ENCODE results near the gene KCNH2. TPM values are rescaled to one million over a fixed set of nuclear protein-coding genes. Genes with fewer than 3 reads are reported as not detected.

The KCNH2 gene
- total and polyA plus RNA-seq, 2 of the 8 experiments (the other 6 are each of a cell fraction or from before 2014, with no cell fraction given): 8.0 to 15.0 TPM

GRCh38 chr7:150912427-150912826 lies 65.7 kb downstream of the KCNH2 start:
- Histone ChIP-seq H3K9ac (replicated peaks in 1 of 4; ENCODE audit: extremely low read depth in 1 of 4, low read depth in 3 of 4, low read length in 3 of 4) (no peak overlapping the region), H2AFZ (ENCODE audit: low read length) (no peak overlapping the region), H4K8ac (ENCODE audit: extremely low read depth, insufficient read depth, low read length) (no peak overlapping the region), H3K14ac (ENCODE audit: insufficient read length) (no peak overlapping the region), H3K36me3 (ENCODE audit: control insufficient read depth in 2 of 4, insufficient read depth in 4 of 4, low read length in 3 of 4) (no peaks in the 10 kb centered on the region), H3K4me1 (replicated peaks in 1 of 4; ENCODE audit: control insufficient read depth in 3 of 4, insufficient read depth in 4 of 4, low read length in 3 of 4) (peaks cover 0 to 8% (median 0%) of the 10 kb centered on the region in 4 experiments; a peak in 2 of 7 replicates), H3K18ac (ENCODE audit: extremely low read depth, low read length) (no peak overlapping the region), H3K79me2 (ENCODE audit: control insufficient read depth in 1 of 2, insufficient read depth in 2 of 2, low read length in 2 of 2) (no peaks in the 10 kb centered on the region), H2BK15ac (ENCODE audit: low read length) (no peak overlapping the region), H3K23me2 (ENCODE audit: low read depth, low read length) (peaks cover 13% of the 10 kb centered on the region; the same call in 1 of the 2 replicates), H3K4me2 (ENCODE audit: insufficient read depth in 1 of 2, low read depth in 2 of 2, low read length in 2 of 2) (no peak overlapping the region), H2BK20ac (ENCODE audit: low read length) (no peak overlapping the region), H4K20me1 (replicated peaks in 1 of 2; ENCODE audit: control insufficient read depth in 1 of 2, insufficient read depth in 2 of 2, low read length in 2 of 2) (no peaks in the 10 kb centered on the region), H2AK5ac (ENCODE audit: low read depth, low read length) (no peak overlapping the region), H3K27ac (ENCODE audit: low read depth, low read length) (no peak overlapping the region), H3K27me3 (replicated peaks in 1 of 4; ENCODE audit: control insufficient read depth in 3 of 4, extremely low read depth in 1 of 4, insufficient read depth in 3 of 4, low read length in 3 of 4) (no peaks in the 10 kb centered on the region), H3K56ac (replicated peaks; ENCODE audit: insufficient read length, low read depth, low read length) (no peak overlapping the region), H3K4me3 (ENCODE audit: extremely low read depth in 1 of 4, insufficient read depth in 2 of 4, low read depth in 3 of 4, low read length in 4 of 4) (no peak overlapping the region), H3K9me3 (ENCODE audit: insufficient read depth in 2 of 2, low read depth in 1 of 2, low read length in 1 of 2) (no peaks in the 10 kb centered on the region), H3K79me1 (ENCODE audit: low read depth, low read length) (no peaks in the 10 kb centered on the region), H4K5ac (ENCODE audit: insufficient read length, low read depth, low read length) (no peak overlapping the region), H2BK120ac (replicated peaks; ENCODE audit: low read depth, low read length) (no peak overlapping the region), H2BK12ac (ENCODE audit: low read depth, low read length) (no peak overlapping the region), H2BK5ac (ENCODE audit: low read depth, low read length) (no peak overlapping the region), H3K23ac (ENCODE audit: insufficient read length) (no peak overlapping the region), H3K4ac (replicated peaks; ENCODE audit: insufficient read length, low read depth, low read length) (no peak overlapping the region), H4K91ac (replicated peaks; ENCODE audit: insufficient read length, low read length) (no peak overlapping the region)
- FAIRE-seq (no peak), DNase-seq (ENCODE audit: low read depth in 1 of 2, low spot score in 2 of 2) (no peak)
- ChIA-PET POLR2A (ENCODE audit: partially characterized antibody) (interaction anchor here (1.2 kb wide), 1 partner anchor 11 kb away, joined by 3 read pairs; no protein-coding TSS in a partner anchor), CTCF (ENCODE audit: partially characterized antibody) (interaction anchor here (1.2 to 5.5 kb wide), 7 partner anchors 9 to 72 kb away, joined by 3 to 27 read pairs (median 5); no protein-coding TSS in a partner anchor)
- WGBS, 2 experiments (ENCODE audit: extremely low coverage in 1 of 2, insufficient coverage in 1 of 2, insufficient read length in 1 of 2, insufficient replicate concordance in 2 of 2, low coverage in 1 of 2, low lambda C conversion rate in 2 of 2, missing lambda C conversion rate in 1 of 2): 79% methylated on average over 7 of the region's 7 CpGs; no CpG with 5 or more reads in 1 of the 2 experiments
- TF ChIP-seq BCL11A (IDR thresholded peaks at IDR 0.05; ENCODE audit: low read depth in 2 of 2, low read length in 2 of 2) (no peak), RFX5 (IDR thresholded peaks at IDR 0.05; ENCODE audit: borderline replicate concordance, low read depth, low read length) (no peak), MAX (IDR thresholded peaks at IDR 0.05) (no peak), ATF2 (IDR thresholded peaks at IDR 0.05; ENCODE audit: low read length) (no peak), RNF2 (IDR thresholded peaks at IDR 0.05; ENCODE audit: borderline replicate concordance, low read depth, low read length, missing control alignments, poor library complexity, severe bottlenecking) (no peak), TCF12 (IDR thresholded peaks at IDR 0.05; ENCODE audit: low read depth, low read length) (no peak), SIX5 (IDR thresholded peaks at IDR 0.05; ENCODE audit: low read depth, low read length) (no peak), MAFK (IDR thresholded peaks at IDR 0.05; ENCODE audit: low read depth, low read length) (no peak), KDM5A (IDR thresholded peaks at IDR 0.05; ENCODE audit: low read length) (no peak), ZNF274 (IDR thresholded peaks at IDR 0.05; ENCODE audit: borderline replicate concordance, extremely low read depth, low read length) (no peak), NANOG (IDR thresholded peaks at IDR 0.05; ENCODE audit: insufficient read depth, low read depth, low read length, poor library complexity, severe bottlenecking) (no peak)

All from H1 (cell line).